ENCODE measurements around the gene OPALIN.
"Not testable (repeated sequence)": the region's sequence is repeated elsewhere in the genome, so short reads cannot be mapped to it uniquely, and the experiment has no call there.

OPALIN gene

DNA sequence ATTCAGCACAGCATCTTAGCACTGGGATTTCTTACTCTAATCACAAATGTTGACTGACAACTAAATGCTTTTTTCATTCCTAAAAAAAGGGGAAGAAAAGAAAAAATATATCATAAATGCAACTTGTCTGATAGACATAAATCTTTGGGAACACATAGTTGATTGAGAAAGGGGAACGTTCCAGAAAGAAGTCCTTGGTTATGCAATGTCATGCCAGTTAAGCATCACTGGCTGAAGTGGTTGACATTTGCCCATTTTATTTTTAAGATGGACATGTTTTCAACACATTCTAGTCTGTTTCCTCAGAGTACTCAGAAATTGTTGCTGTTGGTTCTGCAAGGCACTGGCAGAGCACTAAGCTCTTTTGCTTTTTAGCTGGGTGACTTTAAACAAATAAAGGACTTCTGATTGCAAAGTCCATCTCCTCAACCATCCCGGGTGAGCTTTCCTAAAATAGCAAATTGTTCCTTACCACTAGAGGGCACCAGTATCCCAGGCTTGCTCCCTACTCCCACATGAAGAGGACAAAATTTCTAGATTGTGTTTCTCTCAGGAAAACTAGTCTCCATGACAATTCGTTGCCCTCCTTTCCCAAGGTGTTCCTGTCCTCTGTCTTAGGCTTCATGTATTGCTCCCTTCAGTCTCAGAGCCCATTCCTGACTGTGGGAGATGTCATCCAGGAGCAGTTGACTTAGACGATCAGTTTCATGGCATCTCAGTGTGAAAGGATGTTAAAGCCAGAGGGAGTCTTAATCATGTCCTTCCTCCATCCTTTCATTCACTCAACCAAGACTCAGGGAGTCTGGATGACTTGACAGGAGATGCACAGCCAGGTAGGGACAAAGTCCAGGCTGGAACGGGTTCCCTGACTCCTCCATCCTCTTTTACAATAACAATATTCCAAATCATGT, 23.9 kb downstream of the OPALIN start:
- DNase-seq, result no peak

- no peak for DNase-seq
Measured at GRCh38 chr10:96333101-96333500, 25.7 kb downstream of the OPALIN start.

DNA sequence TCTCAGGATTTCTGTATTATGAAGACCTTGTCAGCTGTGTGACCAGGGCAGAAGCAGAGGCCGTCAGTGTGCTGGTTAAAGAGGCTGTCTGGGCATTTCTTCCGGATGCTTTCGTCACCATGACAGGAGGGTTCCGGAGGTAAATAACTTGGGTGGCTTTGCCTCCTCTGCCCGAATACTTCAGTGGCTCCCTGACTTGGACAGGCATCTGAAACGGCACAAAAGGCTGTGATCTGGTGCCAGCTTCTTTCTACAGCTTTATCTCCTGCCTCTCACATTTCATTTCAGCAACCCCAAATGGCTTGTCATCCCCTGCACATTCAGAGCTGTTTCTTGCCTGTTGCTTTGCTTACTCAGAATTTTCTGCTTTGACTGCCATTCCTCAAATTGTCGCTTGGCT, 31.3 kb downstream of the OPALIN start:
- DNase-seq, result no peak

DNA sequence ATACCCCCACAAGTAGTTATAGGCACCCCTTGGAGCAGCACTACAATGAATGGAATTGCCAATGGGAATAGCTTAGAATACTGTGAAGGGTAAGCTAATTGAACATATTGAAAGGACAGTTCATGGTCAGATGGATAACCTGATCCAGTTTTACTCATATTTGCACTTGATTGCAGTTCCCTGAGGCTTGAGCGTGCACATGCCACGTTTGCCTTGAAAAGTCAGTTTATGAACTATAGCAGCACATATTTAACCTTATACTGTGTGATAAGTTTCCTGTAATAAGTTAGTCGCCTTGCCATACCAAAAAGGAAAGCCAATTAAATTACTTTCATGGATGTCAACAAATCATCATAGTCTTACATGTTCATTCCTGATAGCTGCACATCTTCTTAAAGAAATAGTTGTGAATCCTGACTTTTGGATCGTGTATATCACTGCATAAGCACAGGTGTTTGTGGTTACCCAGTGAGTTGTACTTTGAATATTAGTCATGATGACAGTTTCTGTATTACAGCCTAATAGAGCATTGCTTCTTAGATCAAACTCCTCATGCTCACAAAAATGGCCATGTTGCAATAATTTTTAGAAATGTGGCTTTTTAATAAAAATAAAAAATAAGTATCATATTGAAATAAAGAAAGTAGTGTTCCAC, 33.0 kb downstream of the OPALIN start:
- DNase-seq, result no peak

- DNase-seq, result no peak
Measured at GRCh38 chr10:96324447-96324846, 34.4 kb downstream of the OPALIN start.

GRCh38 chr10:96322275-96322674, 36.5 kb downstream of the OPALIN start:
- no peak for DNase-seq

DNA sequence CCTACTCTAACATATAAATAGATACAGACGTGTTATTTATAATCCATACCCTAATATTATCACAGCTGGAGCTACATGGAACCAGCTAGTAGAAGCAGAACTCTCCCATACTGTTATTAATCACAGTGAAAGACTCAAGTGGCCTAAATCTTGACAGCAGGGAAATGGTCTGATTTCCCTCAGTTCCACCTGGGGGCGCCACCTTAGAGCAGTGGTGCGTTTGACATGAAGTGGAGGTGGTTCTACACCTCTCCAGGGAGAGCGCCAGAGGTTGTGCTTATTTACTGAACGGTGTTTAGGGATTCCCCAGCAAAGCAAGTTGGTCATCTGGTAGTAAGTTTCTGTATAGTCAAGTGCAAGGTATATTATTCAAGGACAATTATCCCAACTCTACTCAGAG, 37.0 kb downstream of the OPALIN start:
- DNase-seq, result no peak

- DNase-seq, result no peak
Measured at GRCh38 chr10:96319754-96320474, 38.9 kb downstream of the OPALIN start.

DNA sequence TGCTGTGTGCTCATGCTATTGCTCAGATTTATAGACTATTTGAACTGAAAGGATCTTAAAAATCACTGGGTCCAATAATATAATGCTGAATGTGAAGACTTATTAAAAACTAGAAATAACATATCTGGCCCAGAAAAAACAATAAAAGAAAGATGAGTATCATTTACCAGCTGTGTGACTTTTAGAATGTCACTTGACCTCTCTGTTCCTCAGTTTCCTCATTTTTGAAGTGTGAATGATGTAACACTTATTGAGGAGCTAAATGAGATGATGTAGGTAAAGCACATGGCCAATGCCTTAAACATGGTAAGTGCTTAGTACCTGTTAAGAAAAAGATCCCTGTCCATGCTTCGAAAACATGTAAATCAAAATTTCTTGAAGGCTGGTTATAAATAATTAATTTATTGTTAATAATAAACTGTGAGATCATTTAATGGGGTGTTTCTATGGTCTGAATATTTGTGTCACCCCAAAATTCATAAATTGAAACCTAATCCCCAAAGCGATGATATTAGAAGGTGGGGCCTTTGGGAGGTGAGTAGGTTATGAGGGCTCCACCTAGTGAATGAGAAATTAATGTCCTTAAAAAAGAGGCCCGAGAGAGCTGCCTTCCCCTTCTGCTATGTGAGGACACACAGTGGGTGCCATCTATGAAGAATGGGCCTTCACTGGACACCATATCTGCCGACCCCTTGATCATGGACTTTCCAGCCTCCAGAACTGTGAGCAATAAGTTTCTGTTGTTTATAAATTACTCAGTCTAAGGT, 41.6 kb downstream of the OPALIN start:
- DNase-seq, result no peak

DNA sequence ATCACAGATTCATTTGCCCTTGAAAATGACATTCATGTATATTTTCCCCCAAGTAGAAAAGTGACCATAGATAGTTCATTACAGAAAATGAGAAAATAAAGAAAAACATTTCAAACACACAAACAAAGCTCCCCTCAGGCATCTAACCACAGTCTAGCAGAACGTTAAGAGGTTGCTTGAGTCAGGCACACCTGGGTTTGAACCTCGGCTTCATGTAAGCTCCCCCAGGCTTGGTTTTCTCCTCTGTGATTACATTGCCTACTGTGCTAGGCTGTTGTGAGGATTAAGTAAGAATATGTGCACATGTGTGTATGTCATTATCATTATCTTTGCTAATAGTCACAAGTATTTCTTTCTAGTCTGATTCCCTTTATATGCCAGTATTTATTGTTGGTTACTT, 45.5 kb downstream of the OPALIN start:
- DNase-seq, result no peak

DNA sequence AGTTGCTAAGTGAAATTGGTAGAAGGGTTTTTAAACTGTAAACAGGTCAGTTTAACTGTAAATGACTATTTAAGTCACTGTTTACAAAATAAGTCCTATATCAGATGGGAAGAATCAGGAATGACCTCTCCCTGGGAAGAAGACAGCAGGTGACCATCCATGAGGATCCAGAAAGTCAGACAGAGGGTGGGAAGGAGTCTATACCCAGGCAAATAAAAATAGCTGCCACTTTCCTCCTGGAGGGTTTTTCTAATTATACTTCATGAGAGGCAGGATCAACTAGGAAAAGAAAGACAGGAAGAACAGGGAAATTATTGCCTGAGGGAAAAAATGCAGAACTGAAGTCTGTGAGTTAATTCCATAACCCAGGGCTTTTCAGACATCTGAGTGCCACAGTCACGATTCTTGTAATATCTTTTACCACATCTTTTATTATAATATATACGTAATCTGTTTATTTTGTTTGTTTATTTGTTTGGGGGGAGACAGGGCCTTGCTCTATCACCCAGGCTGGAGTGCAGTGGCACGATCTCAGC, 47.6 kb downstream of the OPALIN start:
- DNase-seq, result no peak

DNA sequence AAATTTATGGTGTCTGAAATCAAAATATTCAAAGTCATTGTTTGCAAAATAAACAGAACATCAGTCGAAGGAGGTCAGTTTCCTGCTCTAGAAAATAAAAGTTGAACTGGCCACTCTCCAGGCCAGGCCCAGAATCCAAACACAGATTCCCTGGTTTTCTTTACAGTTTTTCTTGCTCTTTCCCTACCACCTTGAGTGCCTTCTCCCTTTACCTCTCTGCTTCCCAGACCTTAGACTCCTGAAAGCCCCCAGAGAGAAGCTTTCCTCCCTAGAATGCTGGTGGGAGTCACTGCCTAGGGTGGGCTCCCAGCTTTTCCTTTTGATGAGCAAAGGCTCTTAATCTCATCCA, 48.5 kb downstream of the OPALIN start:
- DNase-seq, result no peak

DNA sequence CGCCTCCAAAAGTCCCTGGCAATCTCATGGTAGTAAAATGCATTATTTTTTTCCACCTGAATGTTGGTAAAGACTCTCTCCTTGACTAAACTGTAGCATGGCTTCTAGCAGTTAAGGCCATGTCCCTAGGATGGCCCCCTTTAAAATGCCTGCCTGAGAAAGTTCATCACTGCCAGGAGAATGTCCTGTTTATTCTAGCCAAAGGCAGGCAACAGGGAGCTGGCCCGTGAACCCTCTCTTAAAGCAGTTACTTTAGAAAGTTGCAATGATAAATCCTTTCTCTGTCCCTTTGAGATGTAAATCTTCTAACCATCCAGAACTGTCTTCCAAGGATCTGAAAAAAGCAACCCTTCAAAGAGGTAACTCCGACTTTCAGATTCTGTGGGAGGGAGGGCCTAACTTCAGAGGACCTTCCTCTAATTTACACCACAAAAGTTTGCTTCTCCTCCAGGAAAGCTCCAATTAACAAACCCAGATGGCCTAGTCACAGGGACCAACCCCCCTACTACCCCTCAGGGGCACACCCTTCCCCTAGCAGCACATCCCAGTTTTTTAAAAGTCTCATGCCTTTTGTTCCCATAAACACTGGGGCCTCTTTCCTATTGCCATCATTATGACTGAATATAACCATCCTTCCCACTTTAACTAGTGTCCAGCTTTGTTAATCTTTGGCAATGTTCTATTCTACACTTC, 49.0 kb downstream of the OPALIN start:
- no peak for DNase-seq

- not testable (repeated sequence) for DNase-seq
Measured at GRCh38 chr10:96308854-96309253, 49.9 kb downstream of the OPALIN start.

DNA sequence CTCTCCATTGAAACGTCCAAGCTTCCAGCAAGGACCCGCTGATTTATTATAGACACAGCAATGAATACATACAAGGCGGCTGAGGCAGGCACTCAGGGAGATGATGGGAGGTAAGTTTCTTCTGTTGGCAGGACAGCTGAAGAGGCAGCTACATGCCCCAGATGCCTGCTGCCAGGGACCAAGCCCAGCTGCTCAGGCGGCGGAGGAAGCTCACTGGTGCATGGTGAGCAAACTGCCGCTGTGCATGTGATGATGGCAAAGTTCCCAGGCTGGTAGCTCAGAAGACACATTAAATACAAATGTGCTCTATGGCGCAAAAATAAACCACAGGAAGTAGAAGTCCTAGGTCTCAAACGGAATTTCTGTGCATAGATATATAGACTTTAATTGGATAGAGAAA, 52.3 kb downstream of the OPALIN start:
- DNase-seq, result peak in 3 of 4 experiments; percentile 2 to 17 (median 9)

DNA sequence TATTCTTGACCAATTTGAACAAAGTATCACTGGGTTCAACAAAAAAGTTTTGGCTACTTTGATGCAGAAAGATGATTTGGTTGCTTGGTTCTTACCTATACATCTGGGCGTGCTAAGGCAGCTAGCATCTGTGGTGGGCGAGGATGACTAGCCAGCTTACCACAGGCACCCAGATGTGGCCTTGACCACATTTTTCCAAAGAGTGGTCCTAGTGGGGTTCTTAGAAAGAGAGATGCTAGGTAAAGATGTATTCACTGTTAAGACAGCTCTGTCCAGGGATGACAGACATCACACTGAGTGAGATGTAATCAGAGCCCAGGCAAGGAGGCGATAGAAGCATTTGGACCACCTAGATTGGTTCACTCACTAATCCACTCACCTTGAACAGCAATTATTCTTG, 53.8 kb downstream of the OPALIN start:
- DNase-seq, result no peak

GRCh38 chr10:96304230-96304629, 54.6 kb downstream of the OPALIN start, which contains the start of gene DNTT:
Gene DNTT (plus strand): TSS chr10:96304434. CDS start chr10:96304498, 64 bp downstream.
- no peak for DNase-seq

GRCh38 chr10:96301616-96302015, 57.2 kb downstream of the OPALIN start:
- no peak for DNase-seq

DNA sequence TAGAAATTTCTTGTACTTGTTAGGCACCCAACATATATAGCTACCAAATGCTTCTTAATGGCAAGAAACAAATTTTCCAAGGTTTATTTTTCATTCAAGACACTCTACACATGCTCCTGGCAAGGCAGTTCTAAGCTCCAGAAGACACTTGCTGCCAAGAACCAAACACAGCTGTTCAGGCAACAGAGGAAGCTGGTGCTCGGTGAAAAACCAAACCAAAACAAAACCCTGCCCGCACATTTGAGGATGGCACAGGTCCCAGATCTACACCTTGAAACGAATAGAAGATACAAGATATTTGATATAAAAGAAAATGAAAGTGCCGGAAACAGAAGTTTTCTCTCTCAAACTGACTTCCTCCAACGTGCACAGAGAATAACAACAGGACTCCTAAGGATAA, 59.4 kb downstream of the OPALIN start:
- peak in 2 of 4 experiments; percentile 1 to 9 for DNase-seq

GRCh38 chr10:96298362-96298761, 60.4 kb downstream of the OPALIN start:
- DNase-seq, result no peak

DNA sequence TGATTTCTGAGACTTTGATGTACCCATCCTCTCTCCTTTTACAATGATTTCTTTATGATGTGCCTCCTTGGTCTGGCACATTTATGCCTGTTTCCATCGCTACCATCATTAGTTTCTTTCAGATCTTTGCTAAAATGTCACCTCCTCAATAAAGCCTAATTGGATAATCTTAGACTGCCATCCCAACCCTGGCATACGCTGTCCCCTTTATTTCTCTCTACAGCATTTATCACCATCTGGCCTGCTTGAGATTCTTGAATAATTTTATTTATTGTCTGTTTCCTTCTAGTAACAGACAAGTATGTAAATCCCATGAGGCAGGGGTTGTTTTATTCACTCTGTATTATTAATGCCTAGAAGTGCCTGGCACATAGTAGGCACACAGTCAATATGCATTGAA, 61.3 kb downstream of the OPALIN start:
- no peak for DNase-seq

GRCh38 chr10:96295475-96295874, 63.3 kb downstream of the OPALIN start:
- DNase-seq, result no peak

Data from activated naive CD4-positive, alpha-beta T cell (primary cell).